GM23338 (cell line): ENCODE measurements around the gene PLCD3. TPM values are rescaled to one million over a fixed set of nuclear protein-coding genes. Genes with fewer than 3 reads are reported as not detected.

ENCODE experiments used
- ATAC-seq: fragments of 200-7000 bp; cut with Tn5 transposase; 3 replicates; pipeline ENCODE4 v1.9.1; 2020
- DNase-seq: peaks from one replicate; pipeline ENCODE4 v3.0.0-alpha.2; 2015; ENCODE audit warnings: low spot score
- H2AFZ ChIP-seq: fragments of 200-600 bp; sonication (generic); 2 replicates; pipeline ENCODE4 v1.8.0; 2016; ENCODE audit warnings: antibody characterized with exemption, mild to moderate bottlenecking, moderate library complexity
- H3F3A ChIP-seq: fragments of 200-600 bp; sonication (generic); replicated peaks from 2 replicates; pipeline ENCODE4 v1.8.0; 2017; ENCODE audit warnings: antibody characterized with exemption, mixed run types, low read depth
- H3K27ac ChIP-seq: fragments of 200-600 bp; sonication (generic); 2 replicates; pipeline ENCODE4 v1.6.1; 2016; ENCODE audit warnings: low read depth
- H3K27me3 ChIP-seq: fragments of 200-600 bp; sonication (generic); 2 replicates; pipeline ENCODE4 v1.8.0; 2016; ENCODE audit warnings: mild to moderate bottlenecking, mixed run types, moderate library complexity; ENCODE audit not compliant: insufficient read depth
- H3K36me3 ChIP-seq: fragments of 200-600 bp; sonication (generic); 2 replicates; pipeline ENCODE4 v1.8.0; 2016; ENCODE audit warnings: mild to moderate bottlenecking; ENCODE audit not compliant: insufficient read depth
- H3K4me1 ChIP-seq: fragments of 200-600 bp; sonication (generic); 2 replicates; pipeline ENCODE4 v1.8.0; 2016; ENCODE audit warnings: mild to moderate bottlenecking, moderate library complexity; ENCODE audit not compliant: insufficient read depth
- H3K4me2 ChIP-seq: fragments of 200-600 bp; sonication (generic); 2 replicates; pipeline ENCODE4 v1.7.1; 2017; ENCODE audit warnings: mixed run types
- H3K4me3 ChIP-seq: fragments of 200-600 bp; sonication (generic); 2 replicates; pipeline ENCODE4 v1.6.1; 2016; ENCODE audit warnings: mixed run types
- H3K79me2 ChIP-seq: fragments of 200-600 bp; sonication (generic); replicated peaks from 2 replicates; pipeline ENCODE4 v1.8.0; 2017; ENCODE audit warnings: mild to moderate bottlenecking; ENCODE audit not compliant: insufficient read depth
- H3K9me2 ChIP-seq: fragments of 200-600 bp; sonication (generic); 2 replicates; pipeline ENCODE4 v1.8.0; 2017; ENCODE audit not compliant: insufficient read depth
- H4K20me1 ChIP-seq: fragments of 200-600 bp; sonication (generic); replicated peaks from 2 replicates; pipeline ENCODE4 v1.8.0; 2017; ENCODE audit warnings: mild to moderate bottlenecking; ENCODE audit not compliant: insufficient read depth
- H3K27ac Mint-ChIP-seq: 2 replicates; pipeline ENCODE4 v1.8.0; 2020; ENCODE audit warnings: inconsistent platforms, mild to moderate bottlenecking, moderate library complexity, mixed read lengths
- H3K27me3 Mint-ChIP-seq: 3 replicates; pipeline ENCODE4 v1.8.0; 2022; ENCODE audit warnings: low read depth, mild to moderate bottlenecking, moderate library complexity, mixed read lengths, inconsistent platforms; ENCODE audit not compliant: insufficient read depth, poor library complexity
- H3K36me3 Mint-ChIP-seq: 3 replicates; pipeline ENCODE4 v1.8.0; 2021; ENCODE audit warnings: low read depth, mild to moderate bottlenecking, inconsistent platforms, moderate library complexity, mixed read lengths
- H3K4me1 Mint-ChIP-seq: 3 replicates; pipeline ENCODE4 v1.8.0; 2020; ENCODE audit warnings: mild to moderate bottlenecking, inconsistent platforms, mixed read lengths
- H3K4me3 Mint-ChIP-seq: 3 replicates; pipeline ENCODE4 v1.8.0; 2021; ENCODE audit warnings: moderate library complexity, mild to moderate bottlenecking, inconsistent platforms, mixed read lengths
- H3K9me3 Mint-ChIP-seq: 3 replicates; pipeline ENCODE4 v1.8.0; 2020; ENCODE audit warnings: moderate library complexity, mild to moderate bottlenecking, inconsistent platforms, mixed read lengths
- CREB1 ChIP-seq: fragments of 250-450 bp; sonication (Bioruptor Pico); IDR thresholded peaks from 2 replicates; pipeline ENCODE4 v1.5.0; 2020; ENCODE audit warnings: low read depth, mild to moderate bottlenecking, moderate library complexity
- CTCF ChIP-seq, 2 experiments: fragments of 200-600 bp in 1 of 2; sonication (generic) in 1 of 2; conservative IDR thresholded peaks; 2 replicates each; pipeline versions ENCODE4 v1.5.1 to v1.6.1; 2016 to 2017; ENCODE audit warnings: antibody characterized with exemption in 2 of 2, low read depth in 2 of 2, mild to moderate bottlenecking in 2 of 2, moderate library complexity in 1 of 2
- ETS1 ChIP-seq: IDR thresholded peaks from 2 replicates; pipeline ENCODE4 v1.6.1; 2016; ENCODE audit warnings: antibody characterized with exemption
- EZH2 ChIP-seq: fragments of 200-600 bp; sonication (generic); IDR thresholded peaks from one replicate; pipeline ENCODE4 v1.8.0; 2017; ENCODE audit warnings: antibody characterized with exemption, mild to moderate bottlenecking, low read depth; ENCODE audit not compliant: unreplicated experiment
- EZH2phosphoT487 ChIP-seq: fragments of 200-600 bp; sonication (generic); IDR thresholded peaks from one replicate; pipeline ENCODE4 v1.8.1; 2018; ENCODE audit warnings: antibody characterized with exemption; ENCODE audit not compliant: unreplicated experiment
- JUNB ChIP-seq: IDR thresholded peaks from one replicate; pipeline ENCODE4 v1.6.1; 2016; ENCODE audit warnings: antibody characterized with exemption; ENCODE audit not compliant: unreplicated experiment
- NANOG ChIP-seq: IDR thresholded peaks from 2 replicates; pipeline ENCODE4 v1.6.1; 2016; ENCODE audit warnings: antibody characterized with exemption, borderline replicate concordance
- POLR2AphosphoS5 ChIP-seq: IDR thresholded peaks from 2 replicates; pipeline ENCODE4 v1.6.1; 2016; ENCODE audit warnings: antibody characterized with exemption, low read depth
- REST ChIP-seq: IDR thresholded peaks from one replicate; pipeline ENCODE4 v1.6.1; 2018; ENCODE audit warnings: antibody characterized with exemption; ENCODE audit not compliant: unreplicated experiment
- STAT1 ChIP-seq: IDR thresholded peaks from one replicate; pipeline ENCODE4 v1.6.1; 2016; ENCODE audit warnings: antibody characterized with exemption; ENCODE audit not compliant: unreplicated experiment
- ZNF114 ChIP-seq: fragments of 250-450 bp; sonication (Bioruptor Pico); IDR thresholded peaks from 2 replicates; pipeline ENCODE4 v1.5.0; 2020; ENCODE audit warnings: mild to moderate bottlenecking, moderate library complexity
- ZNF331 ChIP-seq: fragments of 250-450 bp; sonication (Bioruptor Pico); IDR thresholded peaks from 2 replicates; pipeline ENCODE4 v1.5.0; 2020; ENCODE audit warnings: low read depth, mild to moderate bottlenecking, moderate library complexity
- polyA plus RNA-seq: library from polyadenylated mRNA; unstranded; fragments of >200 nt; fragmentation: Nextera tagmentation; extraction: Ambion mirVana; gene quantifications from 2 replicates; pipeline ENCODE4 v1.2.1, GENCODE V29; 2016
- total RNA-seq: library from RNA; depleted of rRNA; stranded (reverse); fragments of >200 nt; shearing (Covaris generic); gene quantifications from 2 replicates; pipeline ENCODE4 v1.2.3, GENCODE V29; 2014

PLCD3 gene
- total and polyA plus RNA-seq, 2 experiments from 2014 or later: 3.0 to 32.1 TPM

- TF ChIP-seq REST: no peak
- TF ChIP-seq CTCF (conservative IDR thresholded peaks at IDR 0.05; ENCODE audit: low read depth in 2 of 2): no peak
- no peak for TF ChIP-seq ZNF331 (CRISPR knock-in tag)
- TF ChIP-seq POLR2AphosphoS5: no peak
- TF ChIP-seq CREB1 (CRISPR knock-in tag): no peak
- no peak for TF ChIP-seq NANOG
- no peak for TF ChIP-seq EZH2phosphoT487
- no peak for TF ChIP-seq ETS1
- no peak for TF ChIP-seq JUNB
- no peak for TF ChIP-seq EZH2
- no peak for TF ChIP-seq STAT1
- no peak for TF ChIP-seq ZNF114 (CRISPR knock-in tag)
These were observed 2.2 kb downstream of the PLCD3 start (continued) for GRCh38 chr17:45129940-45130680.

- Histone ChIP-seq H3K27me3 (no peaks in the 10 kb centered on the region), H3K4me2 (no peak overlapping the region), H3K9me2 (no peaks in the 10 kb centered on the region), H4K20me1 (no peaks in the 10 kb centered on the region; the same call in 1 of the 2 replicates), H2AFZ (no peak overlapping the region), H3K36me3 (no peaks in the 10 kb centered on the region), H3K4me3 (no peak overlapping the region), H3K4me1 (no peaks in the 10 kb centered on the region), H3K27ac (no peak overlapping the region), H3F3A (peaks cover 8% of the 10 kb centered on the region; the same call in 1 of the 2 replicates), H3K79me2 (no peaks in the 10 kb centered on the region)
- H3K27me3 Mint-ChIP-seq: peaks cover 30% of the 10 kb centered on the region
- H3K4me1 Mint-ChIP-seq: peaks cover 11% of the 10 kb centered on the region
- no peak for TF ChIP-seq CTCF (conservative IDR thresholded peaks at IDR 0.05; ENCODE audit: low read depth in 2 of 2)
- no peak overlapping the region for H3K4me3 Mint-ChIP-seq
- no peak overlapping the region for H3K27ac Mint-ChIP-seq
- peaks cover 3% of the 10 kb centered on the region; the same call in 1 of the 3 replicates for H3K36me3 Mint-ChIP-seq
- DNase-seq (no peak), ATAC-seq (no peak)
- H3K9me3 Mint-ChIP-seq: no peaks in the 10 kb centered on the region
These were observed 2.8 kb downstream of the PLCD3 start for GRCh38 chr17:45129426-45129939.
